Trophoblast cell (in vitro differentiated cells and primary cell): ENCODE measurements around the gene NT5C2.

Experiments used
- DNase-seq, 2 donors: peaks; one replicate each; pipeline ENCODE4 v3.0.0-alpha.2; 2016
- H2AFZ ChIP-seq: 2 replicates; pipeline ENCODE4 v1.6.1; 2013; ENCODE audit warnings: low read length, moderate library complexity, mild to moderate bottlenecking; ENCODE audit not compliant: insufficient read depth, poor library complexity
- H2AK5ac ChIP-seq: 2 replicates; pipeline ENCODE4 v1.6.1; 2013; ENCODE audit warnings: mild to moderate bottlenecking, low read length
- H2BK120ac ChIP-seq: 2 replicates; pipeline ENCODE4 v1.6.1; 2013; ENCODE audit warnings: low read length, mild to moderate bottlenecking, moderate library complexity; ENCODE audit not compliant: insufficient read depth, poor library complexity
- H2BK12ac ChIP-seq: 2 replicates; pipeline ENCODE4 v1.6.1; 2013; ENCODE audit warnings: mild to moderate bottlenecking, low read length, moderate library complexity
- H2BK5ac ChIP-seq: 2 replicates; pipeline ENCODE4 v1.6.1; 2013; ENCODE audit warnings: low read length, low read depth, moderate library complexity, mild to moderate bottlenecking; ENCODE audit not compliant: poor library complexity
- H3K14ac ChIP-seq: 2 replicates; pipeline ENCODE4 v1.6.1; 2013; ENCODE audit warnings: mild to moderate bottlenecking, low read length
- H3K18ac ChIP-seq: 2 replicates; pipeline ENCODE4 v1.6.1; 2013; ENCODE audit warnings: mild to moderate bottlenecking, low read length
- H3K23ac ChIP-seq: 2 replicates; pipeline ENCODE4 v1.6.1; 2013; ENCODE audit warnings: low read length
- H3K27ac ChIP-seq: 2 replicates; pipeline ENCODE4 v1.5.1; 2013; ENCODE audit warnings: low read depth, mild to moderate bottlenecking, inconsistent platforms, low read length, moderate library complexity
- H3K27me3 ChIP-seq: 2 replicates; pipeline ENCODE4 v1.6.1; 2013; ENCODE audit warnings: inconsistent platforms, mild to moderate bottlenecking, low read length, moderate library complexity; ENCODE audit not compliant: insufficient read depth
- H3K36me3 ChIP-seq, 2 experiments: 1 replicate in 1 of 2; 2 replicates in 1 of 2; pipeline ENCODE4 v1.6.1; 2013; ENCODE audit warnings: low read length in 2 of 2, mild to moderate bottlenecking in 2 of 2, moderate library complexity in 1 of 2; ENCODE audit not compliant: insufficient read depth in 2 of 2, control insufficient read depth in 1 of 2
- H3K4ac ChIP-seq: 2 replicates; pipeline ENCODE4 v1.6.1; 2013; ENCODE audit warnings: low read depth, mild to moderate bottlenecking, low read length, moderate library complexity
- H3K4me1 ChIP-seq, 2 experiments: 1 replicate in 1 of 2; 2 replicates in 1 of 2; pipeline ENCODE4 v1.6.1; 2013; ENCODE audit warnings: low read length in 2 of 2, mild to moderate bottlenecking in 2 of 2, moderate library complexity in 1 of 2; ENCODE audit not compliant: insufficient read depth in 2 of 2, control insufficient read depth in 1 of 2
- H3K4me2 ChIP-seq: 2 replicates; pipeline ENCODE4 v1.6.1; 2013; ENCODE audit warnings: inconsistent platforms, mild to moderate bottlenecking, low read length, moderate library complexity
- H3K4me3 ChIP-seq: 2 replicates; pipeline ENCODE4 v1.5.1; 2013; ENCODE audit warnings: mild to moderate bottlenecking, low read depth, low read length, inconsistent platforms
- H3K79me1 ChIP-seq: one replicate; pipeline ENCODE4 v1.6.1; 2013; ENCODE audit warnings: low read length
- H3K79me2 ChIP-seq: 2 replicates; pipeline ENCODE4 v1.6.1; 2013; ENCODE audit warnings: low read length, mild to moderate bottlenecking; ENCODE audit not compliant: control insufficient read depth, insufficient read depth, poor library complexity
- H3K9ac ChIP-seq: 2 replicates; pipeline ENCODE4 v1.6.1; 2013; ENCODE audit warnings: mild to moderate bottlenecking, low read length
- H3K9me3 ChIP-seq: 2 replicates; pipeline ENCODE4 v1.6.1; 2013; ENCODE audit warnings: low read depth, mild to moderate bottlenecking, control low read depth, inconsistent platforms, low read length; ENCODE audit not compliant: insufficient read depth
- H4K12ac ChIP-seq: 2 replicates; pipeline ENCODE4 v1.6.1; 2013; ENCODE audit warnings: low read depth, mild to moderate bottlenecking, low read length, moderate library complexity
- H4K8ac ChIP-seq: 2 replicates; pipeline ENCODE4 v1.6.1; 2013; ENCODE audit warnings: low read depth, mild to moderate bottlenecking, low read length, moderate library complexity
- H4K91ac ChIP-seq: one replicate; pipeline ENCODE4 v1.6.1; 2013; ENCODE audit warnings: low read depth, mild to moderate bottlenecking, low read length, moderate library complexity
- WGBS: extraction: QIAGEN DNeasy Blood & Tissue Kit; methylation state at CpG from one replicate; pipeline ENCODE4 v1.1.7; 2013; ENCODE audit warnings: missing lambda C conversion rate; ENCODE audit not compliant: insufficient read length, insufficient coverage; ENCODE audit errors: extremely low coverage; 5-methylcytosine and 5-hydroxymethylcytosine counted together

Gene NT5C2

DNA sequence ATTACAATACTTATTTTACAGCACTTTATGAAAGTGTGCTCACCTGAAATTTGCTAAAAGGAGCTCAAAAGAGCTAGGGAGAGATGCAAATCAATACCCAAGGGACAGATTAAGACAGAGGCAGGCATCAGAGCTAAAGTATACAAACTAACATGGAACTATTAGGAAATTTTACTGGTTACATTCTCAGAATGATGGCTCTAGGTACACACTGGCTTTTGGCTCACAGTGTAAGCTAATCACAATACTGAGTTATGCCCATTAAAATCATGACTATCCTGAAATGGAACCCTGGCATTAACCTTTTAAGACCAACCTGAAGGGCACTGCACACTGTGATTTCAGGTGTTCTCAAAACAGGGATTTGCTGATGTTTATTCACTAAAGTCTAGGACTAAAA is 98.1 kb downstream of the NT5C2 start:
- no peak overlapping the region for H3K4me3 ChIP-seq
- no peak overlapping the region for H2BK120ac ChIP-seq
- H2AK5ac ChIP-seq = no peak overlapping the region
- peaks cover 16 to 41% of the 10 kb centered on the region in 2 experiments for H3K36me3 ChIP-seq
- DNase-seq = no peak
- no peak overlapping the region for H4K91ac ChIP-seq
- H2AFZ ChIP-seq = no peak overlapping the region
- no peak overlapping the region for H3K27ac ChIP-seq
- H2BK12ac ChIP-seq = no peak overlapping the region
- H3K18ac ChIP-seq = no peak overlapping the region
- no peak overlapping the region for H3K9ac ChIP-seq
- H3K27me3 ChIP-seq = no peaks in the 10 kb centered on the region
- no peak overlapping the region for H2BK5ac ChIP-seq
- no peaks in the 10 kb centered on the region for H3K79me2 ChIP-seq
- no peak overlapping the region for H4K8ac ChIP-seq
- no peaks in the 10 kb centered on the region for H3K4me1 ChIP-seq
- H3K4ac ChIP-seq = no peak overlapping the region
- H3K79me1 ChIP-seq = no peaks in the 10 kb centered on the region
- no peak overlapping the region for H3K4me2 ChIP-seq
- H4K12ac ChIP-seq = no peak overlapping the region
- H3K23ac ChIP-seq = no peak overlapping the region
- H3K14ac ChIP-seq = no peak overlapping the region
- H3K9me3 ChIP-seq = no peaks in the 10 kb centered on the region

DNA sequence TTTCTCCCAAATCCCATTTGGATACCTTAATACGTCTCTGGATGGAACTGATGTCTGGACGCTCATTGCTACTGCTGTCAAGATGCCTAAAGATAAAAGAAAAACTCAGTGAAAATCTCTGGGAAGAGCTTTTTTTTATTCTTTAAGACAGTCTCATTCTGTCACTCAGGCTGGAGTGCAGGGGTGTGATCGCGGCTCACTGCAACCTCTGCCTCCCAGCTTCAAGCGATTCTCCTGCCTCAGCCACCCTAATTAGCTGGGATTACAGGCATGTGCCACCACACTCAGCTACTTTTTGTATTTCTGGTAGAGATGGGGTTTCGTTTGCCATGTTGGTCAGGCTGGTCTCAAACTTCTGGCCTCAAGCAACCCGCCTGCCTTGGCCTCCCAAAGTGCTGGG is 102.2 kb downstream of the NT5C2 start:
- no peak overlapping the region for H3K4ac ChIP-seq
- H3K9me3 ChIP-seq = no peaks in the 10 kb centered on the region
- no CpG with 5 or more reads among the region's 7 CpGs for WGBS
- H3K14ac ChIP-seq = no peak overlapping the region
- no peaks in the 10 kb centered on the region for H3K4me1 ChIP-seq
- H2BK5ac ChIP-seq = no peak overlapping the region
- H3K23ac ChIP-seq = no peak overlapping the region
- H3K27me3 ChIP-seq = no peaks in the 10 kb centered on the region
- no peaks in the 10 kb centered on the region for H3K79me2 ChIP-seq
- H3K36me3 ChIP-seq = peaks cover 21 to 45% of the 10 kb centered on the region in 2 experiments
- H4K12ac ChIP-seq = no peak overlapping the region
- no peak overlapping the region for H3K9ac ChIP-seq
- H3K4me2 ChIP-seq = no peak overlapping the region
- H2BK12ac ChIP-seq = no peak overlapping the region
- H2AFZ ChIP-seq = no peak overlapping the region
- H3K18ac ChIP-seq = no peak overlapping the region
- H3K4me3 ChIP-seq = no peak overlapping the region
- no peak overlapping the region for H3K27ac ChIP-seq
- H4K8ac ChIP-seq = no peak overlapping the region
- H4K91ac ChIP-seq = no peak overlapping the region
- no peak overlapping the region for H2AK5ac ChIP-seq
- no peaks in the 10 kb centered on the region for H3K79me1 ChIP-seq
- DNase-seq = no peak
- no peak overlapping the region for H2BK120ac ChIP-seq

DNA sequence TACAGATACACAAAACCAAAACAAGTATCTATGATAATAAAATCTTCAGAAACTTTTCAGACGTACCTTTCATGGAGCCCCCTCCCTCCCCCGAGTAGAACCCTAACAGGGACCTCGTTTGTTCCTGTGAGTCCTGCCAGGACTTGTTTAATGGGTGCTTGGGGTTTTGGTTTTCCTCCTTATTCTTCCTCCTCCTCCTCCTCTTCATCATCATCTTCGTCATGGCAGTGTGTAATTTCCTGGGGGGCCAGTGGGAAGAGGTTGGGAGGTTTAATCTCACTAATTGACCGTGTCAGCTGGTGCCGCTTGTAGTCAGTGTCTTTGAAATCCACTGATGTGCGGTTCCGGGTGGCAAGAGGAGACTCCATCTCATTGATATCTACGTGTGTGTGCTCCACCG is 103.6 kb downstream of the NT5C2 start:
- peaks cover 26 to 52% of the 10 kb centered on the region in 2 experiments for H3K36me3 ChIP-seq
- no peak overlapping the region for H3K4ac ChIP-seq
- H3K4me2 ChIP-seq = no peak overlapping the region
- H3K4me3 ChIP-seq = no peak overlapping the region
- H2BK5ac ChIP-seq = no peak overlapping the region
- H3K27ac ChIP-seq = no peak overlapping the region
- no peaks in the 10 kb centered on the region for H3K4me1 ChIP-seq
- no peaks in the 10 kb centered on the region for H3K27me3 ChIP-seq
- H3K14ac ChIP-seq = no peak overlapping the region
- H3K23ac ChIP-seq = no peak overlapping the region
- WGBS = no CpG with 5 or more reads among the region's 10 CpGs
- H4K8ac ChIP-seq = no peak overlapping the region
- no peaks in the 10 kb centered on the region for H3K9me3 ChIP-seq
- H3K79me1 ChIP-seq = no peaks in the 10 kb centered on the region
- no peak overlapping the region for H4K91ac ChIP-seq
- H2BK120ac ChIP-seq = no peak overlapping the region
- H2AFZ ChIP-seq = no peak overlapping the region
- H3K9ac ChIP-seq = no peak overlapping the region
- H2BK12ac ChIP-seq = no peak overlapping the region
- H3K79me2 ChIP-seq = no peaks in the 10 kb centered on the region
- H4K12ac ChIP-seq = no peak overlapping the region
- no peak overlapping the region for H3K18ac ChIP-seq
- no peak for DNase-seq
- no peak overlapping the region for H2AK5ac ChIP-seq

DNA sequence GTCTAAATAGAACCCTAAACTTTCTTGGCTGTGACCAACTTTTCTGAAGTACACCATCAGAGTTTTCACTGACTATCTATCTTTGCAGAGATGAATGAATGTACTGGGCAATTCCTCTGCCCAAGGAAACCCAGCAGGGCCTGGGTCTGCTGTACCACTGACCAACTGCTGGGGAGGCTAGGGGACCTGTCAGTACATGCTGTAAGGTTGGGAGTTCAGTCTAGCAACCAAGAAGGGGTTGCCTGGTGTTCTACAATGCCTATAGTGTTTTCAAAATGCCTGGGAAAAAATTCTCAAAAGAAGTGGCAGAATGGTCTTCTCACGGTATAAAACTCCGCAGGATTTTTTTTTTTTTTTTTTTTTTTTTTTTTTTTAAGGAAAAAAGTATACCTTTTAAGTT is 106.3 kb downstream of the NT5C2 start:
- Histone ChIP-seq H3K14ac (no peak overlapping the region), H3K23ac (no peak overlapping the region), H2AK5ac (no peak overlapping the region), H3K27ac (no peak overlapping the region), H3K4me1 (no peaks in the 10 kb centered on the region), H4K12ac (no peak overlapping the region), H3K4me2 (no peak overlapping the region), H3K27me3 (no peaks in the 10 kb centered on the region), H3K79me2 (no peaks in the 10 kb centered on the region), H2AFZ (no peak overlapping the region), H3K36me3 (peaks cover 29 to 53% of the 10 kb centered on the region in 2 experiments), H2BK120ac (no peak overlapping the region), H3K4ac (no peak overlapping the region), H2BK12ac (no peak overlapping the region), H3K9me3 (no peaks in the 10 kb centered on the region), H3K4me3 (no peak overlapping the region), H3K79me1 (no peaks in the 10 kb centered on the region), H3K18ac (no peak overlapping the region), H2BK5ac (no peak overlapping the region), H4K91ac (no peak overlapping the region), H4K8ac (no peak overlapping the region), H3K9ac (no peak overlapping the region)
- no peak for DNase-seq
- no CpG with 5 or more reads among the region's 2 CpGs for WGBS
